NCI-H1105 treated with DMSO at 0.1 percent for 48 hours (cell line): ENCODE results near the gene NMT2.
A peak's percentile ranks its signal among the peaks of the same experiment; 100 is the strongest.

Experiments used
- DNase-seq: peaks from one replicate; lab custom pipeline; 2025; lab: John Stamatoyannopoulos, UW

The NMT2 gene

GRCh38 chr10:15141136-15142054 is 27.1 kb downstream of the NMT2 start:
- DNase-seq, result no peak

GRCh38 chr10:15140698-15141097 is 27.8 kb downstream of the NMT2 start:
- no peak for DNase-seq

- no peak for DNase-seq
Observed at GRCh38 chr10:15137636-15138035, 30.9 kb downstream of the NMT2 start.

- DNase-seq, result no peak
Observed at GRCh38 chr10:15137036-15137359, 31.5 kb downstream of the NMT2 start.

GRCh38 chr10:15136129-15137035 is 32.1 kb downstream of the NMT2 start:
- DNase-seq, result no peak

GRCh38 chr10:15131330-15131729 is 37.2 kb downstream of the NMT2 start:
- no peak for DNase-seq

GRCh38 chr10:15124908-15125307 is 43.6 kb downstream of the NMT2 start:
- DNase-seq, result no peak

- no peak for DNase-seq
Observed at GRCh38 chr10:15124190-15124589, 44.3 kb downstream of the NMT2 start.

GRCh38 chr10:15123749-15124184 is 44.7 kb downstream of the NMT2 start:
- no peak for DNase-seq

- DNase-seq, result no peak
Observed at GRCh38 chr10:15122477-15123030, 45.9 kb downstream of the NMT2 start.

- no peak for DNase-seq
Observed at GRCh38 chr10:15121707-15122106, 46.8 kb downstream of the NMT2 start.

GRCh38 chr10:15120523-15120922 is 48.0 kb downstream of the NMT2 start:
- DNase-seq, result no peak

GRCh38 chr10:15118615-15119014 is 49.9 kb downstream of the NMT2 start:
- no peak for DNase-seq

GRCh38 chr10:15116225-15116624 is 52.3 kb downstream of the NMT2 start:
- DNase-seq, result no peak

- DNase-seq, result no peak
Observed at GRCh38 chr10:15113766-15114165, 54.7 kb downstream of the NMT2 start.

- DNase-seq, result no peak
Observed at GRCh38 chr10:15112657-15113056, 55.8 kb downstream of the NMT2 start.

- peak; percentile 10 for DNase-seq
Observed at GRCh38 chr10:15106352-15107013, 62.0 kb downstream of the NMT2 start.

- DNase-seq, result no peak
Observed at GRCh38 chr10:15103513-15103912, 65.0 kb downstream of the NMT2 start.

GRCh38 chr10:15099886-15100285 is 68.6 kb downstream of the NMT2 start:
- no peak for DNase-seq

- peak; percentile 81 for DNase-seq
Observed at GRCh38 chr10:15097011-15097812, 71.3 kb downstream of the NMT2 start, which contains the start of gene RPP38. Gene RPP38, plus strand, starts transcription at chr10:15097355. Its CDS starts 5,960 bp downstream, at chr10:15103315.

- no peak for DNase-seq
Observed at GRCh38 chr10:15096661-15097010, 71.9 kb downstream of the NMT2 start.
